GM19463 (cell line): ENCODE measurements around the gene MEOX1.

ENCODE experiments used
- ATAC-seq: cut with Tn5 transposase; IDR thresholded peaks from one replicate; pipeline ENCODE4 v1.9.1; 2021; ENCODE audit warnings: mild to moderate bottlenecking, moderate library complexity; ENCODE audit not compliant: unreplicated experiment

Gene MEOX1

DNA sequence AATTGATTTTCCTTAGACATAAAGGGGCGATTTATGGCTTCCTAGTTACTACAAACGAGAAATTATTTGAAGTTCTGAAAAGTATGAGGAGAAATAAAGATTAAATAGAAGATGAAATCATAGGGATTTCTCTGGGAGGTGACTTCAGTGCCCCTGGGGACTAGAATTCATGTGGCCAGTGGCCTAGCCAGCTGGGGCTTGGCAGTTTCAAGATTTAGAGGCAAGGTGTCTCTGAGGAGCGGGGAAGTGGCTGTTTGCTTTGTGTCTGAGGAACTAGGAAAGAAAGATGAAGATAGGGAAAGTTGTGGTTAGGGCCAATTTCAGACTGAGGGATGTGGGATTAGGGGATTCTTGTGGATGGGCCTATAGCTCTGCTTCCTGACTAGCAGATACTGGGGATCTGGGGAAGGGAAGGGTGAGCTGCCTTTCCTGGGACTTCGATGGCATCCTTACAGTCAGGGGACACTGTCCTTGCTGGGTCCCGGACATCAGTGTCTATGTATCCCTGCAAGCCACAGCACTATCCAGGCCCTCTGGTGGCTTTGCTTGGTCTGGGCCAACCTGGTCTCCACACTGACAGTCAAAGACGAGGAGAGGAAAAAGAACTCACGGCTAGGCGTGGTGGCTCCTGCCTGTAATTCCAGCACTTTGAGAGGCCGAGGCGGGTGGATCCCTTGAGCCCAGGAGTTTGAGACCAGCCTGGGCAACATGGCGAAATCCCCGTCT, 22.4 kb upstream of the MEOX1 start:
- no peak for ATAC-seq

DNA sequence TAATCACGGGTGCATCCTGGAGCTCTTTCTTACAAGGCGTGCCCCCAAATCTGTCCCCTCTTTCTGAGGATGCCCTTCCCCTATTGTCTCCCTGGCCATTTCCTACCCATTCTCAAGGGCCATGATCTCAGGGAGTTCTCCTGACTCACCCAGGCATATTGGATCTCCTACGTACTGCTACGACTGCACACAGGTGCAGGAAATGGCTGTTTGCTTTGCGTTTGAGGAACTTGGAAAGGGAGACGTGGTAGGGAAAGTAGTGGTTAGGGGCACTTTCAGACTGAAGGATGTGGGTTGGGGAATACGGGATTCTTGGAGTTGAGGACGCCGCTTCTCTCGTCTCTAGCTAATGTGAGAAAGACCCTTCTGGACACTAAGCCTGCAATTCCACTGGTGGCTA, 18.7 kb upstream of the MEOX1 start:
- ATAC-seq: no peak

DNA sequence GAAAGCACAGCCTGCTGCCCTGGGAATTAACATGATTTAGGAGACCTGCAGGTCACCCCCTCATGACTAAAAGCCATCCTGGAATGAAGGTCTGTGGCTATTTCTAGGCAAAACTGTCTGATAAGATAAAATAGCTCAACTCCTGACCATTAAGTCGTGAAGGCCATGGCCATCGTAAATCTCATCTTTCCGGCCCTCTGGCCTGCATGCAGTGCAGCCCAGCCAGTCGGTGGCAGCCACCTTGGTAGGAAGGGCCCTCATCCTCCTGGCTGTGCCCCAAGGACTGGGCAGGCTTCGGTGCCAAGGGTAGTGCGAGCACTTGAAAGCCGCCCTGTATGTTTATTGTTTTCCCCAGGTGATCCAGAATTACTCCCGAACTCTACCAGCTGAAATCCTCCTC, 18.2 kb upstream of the MEOX1 start:
- ATAC-seq: no peak

DNA sequence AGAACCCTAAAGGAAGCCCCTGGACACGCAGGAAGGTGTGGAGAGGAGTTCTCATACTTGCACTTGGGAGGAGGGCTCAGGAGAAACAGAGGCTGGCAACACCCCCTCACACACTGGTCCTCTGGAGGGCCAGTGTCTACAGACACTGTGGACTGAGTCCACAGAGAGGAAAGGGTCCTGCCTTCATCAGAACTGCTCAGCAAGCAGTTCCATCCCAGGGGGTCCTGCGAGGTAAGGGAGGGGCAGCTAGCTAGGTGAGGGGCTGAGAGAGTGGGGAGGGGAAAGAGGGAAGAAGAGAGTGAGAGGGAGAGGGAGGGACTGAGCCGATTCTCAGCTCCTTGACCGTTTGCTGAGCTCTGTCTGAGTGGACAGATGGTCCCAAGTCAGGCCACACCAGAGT, 17.7 kb upstream of the MEOX1 start:
- ATAC-seq: no peak

DNA sequence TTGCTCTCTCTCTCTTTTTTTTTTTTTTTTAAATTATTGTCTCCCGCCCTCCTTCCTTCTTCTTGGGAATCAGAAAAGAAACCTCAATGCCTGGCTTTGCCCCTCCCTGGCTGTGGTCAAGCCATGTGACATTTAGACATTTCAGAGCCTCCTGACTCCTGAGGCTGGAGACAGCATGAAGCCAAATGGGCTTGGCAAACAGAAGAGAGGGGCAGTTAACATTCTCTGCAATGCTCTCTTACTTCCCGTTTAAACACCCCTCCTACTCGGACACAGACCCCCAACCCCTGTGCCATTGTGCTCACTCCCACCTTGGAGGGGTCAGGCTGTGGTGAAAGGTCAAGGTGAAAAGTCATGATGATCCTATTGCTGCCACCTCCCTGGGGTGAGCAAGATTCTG, 14.7 kb upstream of the MEOX1 start:
- ATAC-seq: no peak

GRCh38 chr17:43674394-43674793, 12.7 kb upstream of the MEOX1 start:
- no peak for ATAC-seq

- no peak for ATAC-seq
These were observed 12.0 kb upstream of the MEOX1 start for GRCh38 chr17:43673516-43674323.

- ATAC-seq: no peak
These were observed 10.2 kb upstream of the MEOX1 start for GRCh38 chr17:43671755-43672519.

DNA sequence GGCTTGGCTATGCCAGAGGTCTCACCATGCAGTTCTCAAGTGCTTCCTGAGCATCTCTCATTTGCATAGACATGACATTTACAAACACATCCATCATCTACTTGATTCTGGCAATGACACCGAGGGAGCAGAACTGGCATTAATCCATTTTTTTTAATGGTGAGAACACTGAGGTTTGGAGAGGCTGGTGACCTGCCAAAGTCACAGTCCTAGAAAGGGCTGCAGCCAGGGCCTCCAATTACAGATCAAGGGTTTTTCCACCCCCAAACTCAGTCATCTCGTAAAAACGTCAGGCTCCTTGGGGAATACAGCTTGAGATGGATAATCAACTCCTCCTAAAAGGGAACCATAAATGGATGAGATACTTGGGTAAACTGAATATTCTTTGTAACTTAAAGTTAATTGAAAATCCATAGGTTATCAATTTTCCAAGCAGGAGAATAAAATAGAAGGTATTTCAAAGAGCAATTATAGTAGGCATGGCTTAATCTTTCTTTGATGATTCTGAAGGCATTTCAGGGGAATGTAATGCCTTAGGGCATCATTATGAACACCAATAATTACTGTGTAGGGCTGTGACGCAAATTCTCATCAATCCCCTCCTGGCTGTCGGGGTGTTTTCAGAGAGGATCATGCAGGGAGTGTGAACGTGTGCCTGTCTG, 9.4 kb upstream of the MEOX1 start:
- no peak for ATAC-seq

DNA sequence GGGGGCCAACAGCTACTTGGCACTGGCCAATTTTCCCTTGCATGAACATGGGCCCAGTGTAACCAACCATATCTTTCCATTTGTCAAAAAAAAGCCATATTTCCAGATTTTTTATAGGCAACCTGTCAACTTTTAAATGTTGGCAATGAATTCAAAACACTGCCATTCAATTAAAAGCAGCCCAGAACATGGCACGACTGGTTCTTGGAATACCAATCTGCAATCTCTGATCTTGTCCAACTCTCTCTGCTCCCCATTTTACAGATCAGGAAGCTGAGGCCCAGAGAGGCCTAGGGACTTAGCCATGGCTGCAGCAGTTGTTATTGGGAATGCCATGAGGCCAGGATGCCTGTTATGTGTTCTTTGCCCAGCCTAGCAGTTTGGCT, 8.9 kb upstream of the MEOX1 start:
- no peak for ATAC-seq

GRCh38 chr17:43669971-43670644, 8.4 kb upstream of the MEOX1 start:
- no peak for ATAC-seq

DNA sequence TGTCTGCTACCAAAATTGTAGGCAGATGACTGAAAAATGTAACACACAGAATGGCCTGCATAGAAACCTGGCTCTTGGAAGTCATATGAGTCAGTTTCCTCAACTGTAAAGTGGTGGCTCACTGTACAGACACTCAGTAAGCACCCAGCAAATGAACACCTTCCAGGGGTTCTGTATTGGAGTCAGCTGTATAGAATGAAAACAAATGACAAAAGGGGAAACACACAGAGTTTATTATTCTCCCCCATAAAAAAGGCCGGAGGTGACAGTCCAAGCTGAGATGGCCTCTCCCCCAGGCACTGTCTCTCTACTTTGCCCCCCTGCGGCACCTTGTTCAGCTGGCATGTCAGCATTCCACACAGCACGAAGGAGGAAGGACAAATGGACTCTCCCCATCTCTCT, 6.2 kb upstream of the MEOX1 start:
- ATAC-seq: no peak

GRCh38 chr17:43667506-43667905, 5.8 kb upstream of the MEOX1 start:
- no peak for ATAC-seq

GRCh38 chr17:43665937-43666236, 4.2 kb upstream of the MEOX1 start:
- ATAC-seq: no peak

- no peak for ATAC-seq
These were observed 3.6 kb upstream of the MEOX1 start for GRCh38 chr17:43665084-43665936.

GRCh38 chr17:43664096-43664495, 2.4 kb upstream of the MEOX1 start:
- no peak for ATAC-seq

- no peak for ATAC-seq
These were observed 1.7 kb upstream of the MEOX1 start for GRCh38 chr17:43663383-43663782.

DNA sequence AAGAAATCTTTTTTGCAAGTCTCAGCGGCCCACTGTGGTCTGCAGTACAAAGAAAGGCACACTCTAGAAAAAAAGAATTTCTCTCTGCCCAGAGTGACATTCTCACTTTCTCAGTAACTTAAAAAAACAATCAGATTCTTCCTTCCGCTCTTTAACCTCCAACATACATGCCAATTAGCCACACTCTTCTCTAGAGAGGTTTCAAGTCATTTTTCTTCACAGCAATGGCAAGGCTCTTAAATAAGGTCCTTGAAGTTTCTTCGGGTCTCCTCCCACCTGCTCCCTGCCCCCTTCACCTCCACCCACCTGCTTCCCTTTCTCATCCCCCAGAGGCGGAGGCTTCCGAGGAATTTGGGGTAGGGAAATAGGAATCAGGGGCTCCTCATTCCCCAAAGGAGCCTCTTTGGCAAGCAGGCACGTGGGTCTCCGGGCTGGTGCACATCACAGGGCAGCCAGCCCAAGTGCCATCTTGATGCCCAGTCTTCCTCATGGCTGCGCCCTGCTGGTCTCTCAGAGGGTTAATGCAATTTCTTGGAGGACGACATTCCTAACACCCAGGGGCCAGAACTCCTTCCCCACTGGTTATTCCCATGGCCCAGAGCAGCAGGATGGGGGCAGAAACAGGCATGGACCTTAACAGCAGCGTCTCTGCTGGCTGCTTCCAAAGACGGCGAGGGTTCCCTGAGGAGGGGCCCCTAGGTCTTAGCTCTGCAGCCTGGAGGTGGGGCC, 855 bp upstream of the MEOX1 start:
- ATAC-seq: no peak

GRCh38 chr17:43660816-43661493, 767 bp downstream of the MEOX1 start:
- ATAC-seq: no peak
